HG03442 (cell line): ENCODE measurements around the gene PLA2G4E.

Experiments used
- ATAC-seq: cut with Tn5 transposase; IDR thresholded peaks from one replicate; pipeline ENCODE4 v1.9.1; 2021; ENCODE audit warnings: mild to moderate bottlenecking, moderate library complexity; ENCODE audit not compliant: unreplicated experiment

The PLA2G4E gene

GRCh38 chr15:42020713-42021273 is at the start of gene PLA2G4E:
Gene PLA2G4E (minus strand): TSS chr15:42021042. CDS start chr15:42021030, 12 bp downstream.
- no peak for ATAC-seq

- no peak for ATAC-seq
These were observed 49.6 kb upstream of the PLA2G4E start for GRCh38 chr15:42070279-42070975.

GRCh38 chr15:42069496-42070278 is 48.8 kb upstream of the PLA2G4E start:
- no peak for ATAC-seq

- ATAC-seq = no peak
These were observed 48.2 kb upstream of the PLA2G4E start for GRCh38 chr15:42069025-42069424.

GRCh38 chr15:42068601-42069000 is 47.8 kb upstream of the PLA2G4E start:
- ATAC-seq = no peak

- ATAC-seq = no peak
These were observed 46.0 kb upstream of the PLA2G4E start for GRCh38 chr15:42066764-42067415.

- ATAC-seq = no peak
These were observed 44.6 kb upstream of the PLA2G4E start for GRCh38 chr15:42065468-42065867.

- no peak for ATAC-seq
These were observed 44.2 kb upstream of the PLA2G4E start for GRCh38 chr15:42065033-42065432.

- ATAC-seq = no peak
These were observed 43.4 kb upstream of the PLA2G4E start for GRCh38 chr15:42064271-42064670.

- no peak for ATAC-seq
These were observed 42.4 kb upstream of the PLA2G4E start for GRCh38 chr15:42063122-42063848.

GRCh38 chr15:42062284-42062806 is 41.5 kb upstream of the PLA2G4E start:
- ATAC-seq = no peak

GRCh38 chr15:42060797-42061196 is 40.0 kb upstream of the PLA2G4E start:
- ATAC-seq = no peak

GRCh38 chr15:42060477-42060763 is 39.6 kb upstream of the PLA2G4E start:
- no peak for ATAC-seq

- ATAC-seq = no peak
These were observed 39.0 kb upstream of the PLA2G4E start for GRCh38 chr15:42059661-42060476.

GRCh38 chr15:42058791-42059190 is 37.9 kb upstream of the PLA2G4E start:
- ATAC-seq = no peak

- ATAC-seq = no peak
These were observed 37.2 kb upstream of the PLA2G4E start for GRCh38 chr15:42057799-42058646.

GRCh38 chr15:42056934-42057798 is 36.3 kb upstream of the PLA2G4E start:
- ATAC-seq = no peak

GRCh38 chr15:42053914-42054313 is 33.1 kb upstream of the PLA2G4E start:
- ATAC-seq = no peak
